Ramos (cell line): Measurements from ENCODE around the gene MARS2.
"Not testable (repeated sequence)": the region's sequence is repeated elsewhere in the genome, so short reads cannot be mapped to it uniquely, and the experiment has no call there.

Experiments used
- in situ Hi-C: fragments of 300-500 bp; cut with MboI; formaldehyde crosslinking; loops from one replicate; pipeline ENCODE4 v1.14.3; 2022; ENCODE audit warnings: low sequenced_read_pairs; ENCODE audit not compliant: unreplicated experiment

The MARS2 gene

GRCh38 chr2:197705121-197705911, at the start of gene MARS2:
TSS of gene MARS2 (plus strand) at chr2:197705369. CDS start at chr2:197705406, 37 bp downstream.
- in situ Hi-C loops = no loop called here

GRCh38 chr2:197657562-197657961, 47.6 kb upstream of the MARS2 start:
- in situ Hi-C loops = no loop called here

GRCh38 chr2:197661626-197662025, 43.5 kb upstream of the MARS2 start:
- in situ Hi-C loops = no loop called here

GRCh38 chr2:197666277-197666676, 38.9 kb upstream of the MARS2 start:
- in situ Hi-C loops = no loop called here

- in situ Hi-C loops = no loop called here
Measured at GRCh38 chr2:197668296-197668695, 36.9 kb upstream of the MARS2 start.

GRCh38 chr2:197669077-197669476, 36.1 kb upstream of the MARS2 start:
- in situ Hi-C loops = no loop called here

GRCh38 chr2:197672371-197672893, 32.7 kb upstream of the MARS2 start:
- in situ Hi-C loops = no loop called here

GRCh38 chr2:197673106-197673505, 32.1 kb upstream of the MARS2 start:
- in situ Hi-C loops = no loop called here

GRCh38 chr2:197673606-197674005, 31.6 kb upstream of the MARS2 start:
- in situ Hi-C loops = no loop called here

GRCh38 chr2:197674060-197674459, 31.1 kb upstream of the MARS2 start:
- in situ Hi-C loops = no loop called here

GRCh38 chr2:197674591-197674990, 30.6 kb upstream of the MARS2 start:
- in situ Hi-C loops = no loop called here

GRCh38 chr2:197675246-197675645, 29.9 kb upstream of the MARS2 start, which contains the start of gene RFTN2:
TSS of gene RFTN2 (minus strand) at chr2:197675587. CDS start at chr2:197675458, 129 bp downstream.
- in situ Hi-C loops = no loop called here

GRCh38 chr2:197675711-197676188, 29.4 kb upstream of the MARS2 start:
- in situ Hi-C loops = no loop called here

- in situ Hi-C loops = no loop called here
Measured at GRCh38 chr2:197677056-197677455, 28.1 kb upstream of the MARS2 start.

GRCh38 chr2:197677483-197677882, 27.7 kb upstream of the MARS2 start:
- in situ Hi-C loops = no loop called here

GRCh38 chr2:197695206-197695605, 10.0 kb upstream of the MARS2 start:
- in situ Hi-C loops = not testable (repeated sequence)

GRCh38 chr2:197695971-197696370, 9.2 kb upstream of the MARS2 start:
- in situ Hi-C loops = not testable (repeated sequence)

- in situ Hi-C loops = not testable (repeated sequence)
Measured at GRCh38 chr2:197696571-197696970, 8.6 kb upstream of the MARS2 start.

- in situ Hi-C loops = not testable (repeated sequence)
Measured at GRCh38 chr2:197699724-197700123, 5.4 kb upstream of the MARS2 start.

- in situ Hi-C loops = no loop called here
Measured at GRCh38 chr2:197700960-197701359, 4.2 kb upstream of the MARS2 start.

- in situ Hi-C loops = no loop called here
Measured at GRCh38 chr2:197704434-197705120, 592 bp upstream of the MARS2 start.
